Measurements from ENCODE around the gene ARHGEF38. TPM values are rescaled to one million over a fixed set of nuclear protein-coding genes. Genes with fewer than 3 reads are reported as not detected.

The ARHGEF38 gene
- total RNA-seq, 4 donors from 2014 or later: 0.13 to 0.29 TPM; not detected in 2

DNA sequence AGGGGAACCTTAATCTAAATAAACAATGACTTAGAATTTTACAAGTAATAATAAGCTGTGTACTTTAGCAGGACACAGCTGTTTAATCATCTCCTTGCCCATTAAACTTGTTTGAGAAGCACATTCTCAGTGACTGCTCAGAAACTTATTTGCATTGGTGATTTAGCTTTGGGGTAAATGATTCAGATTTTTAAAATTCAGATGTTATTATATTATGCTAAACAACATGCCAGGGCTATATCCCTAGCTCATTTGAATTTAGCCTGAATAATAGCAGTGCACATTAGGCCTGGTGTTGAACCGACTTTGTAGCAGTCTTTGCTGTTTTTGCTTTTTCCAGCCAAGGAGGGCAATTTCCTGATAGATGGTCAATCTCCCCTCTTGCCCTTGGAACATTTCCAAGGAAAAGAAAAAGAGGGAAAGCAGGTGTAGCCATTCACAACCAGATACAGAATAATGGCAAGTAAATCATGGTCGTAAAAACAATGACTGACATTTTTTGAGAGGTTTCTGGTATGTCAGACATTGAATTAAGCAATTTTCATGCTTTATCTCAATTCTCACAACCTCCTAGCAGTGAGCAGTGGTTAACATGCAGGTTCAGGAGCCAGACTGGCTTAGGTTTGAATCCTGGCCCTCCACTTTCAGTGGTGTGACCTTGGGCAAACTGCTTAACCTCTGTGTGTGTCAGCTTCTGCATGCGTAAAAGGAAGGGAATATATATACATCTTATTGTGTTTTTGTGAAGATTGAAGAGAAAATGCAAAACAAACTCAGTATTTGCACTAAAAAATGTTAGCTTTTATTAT, 16.8 kb downstream of the ARHGEF38 start:
- intact Hi-C loops (cut with DNase I): no loop called here
- TF ChIP-seq POLR2A (IDR thresholded peaks at IDR 0.05): no peak
- TF ChIP-seq CTCF (IDR thresholded peaks at IDR 0.05): no peak
- Histone ChIP-seq H3K27ac (no peak overlapping the region), H3K27me3 (no peaks in the 10 kb centered on the region), H3K4me3 (no peak overlapping the region), H3K9me3 (no peaks in the 10 kb centered on the region), H3K36me3 (no peaks in the 10 kb centered on the region), H3K4me1 (no peaks in the 10 kb centered on the region)
- WGBS, 2 donors: 54 to 65% methylated on average over 3 of the region's 3 CpGs
- DNase-seq: no peak

DNA sequence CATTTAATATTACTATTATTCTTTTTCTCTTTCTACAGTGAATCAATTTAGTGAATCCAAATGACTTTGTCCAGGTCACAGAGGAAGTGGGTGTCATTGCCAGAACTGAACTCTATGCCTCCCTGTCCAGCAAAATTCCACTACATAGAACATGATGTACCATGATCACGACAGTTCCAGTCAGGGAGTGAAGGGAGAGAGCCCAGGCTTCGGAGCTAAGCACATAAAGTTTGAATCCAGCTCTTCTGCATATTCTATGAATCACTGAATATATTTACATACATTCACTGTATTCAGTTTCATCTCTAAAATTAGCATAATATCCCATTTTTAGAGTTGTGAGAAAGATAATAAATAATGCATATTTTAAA, 17.4 kb downstream of the ARHGEF38 start:
- WGBS, 2 donors: 75 to 77% methylated on average over 2 of the region's 2 CpGs
- Histone ChIP-seq H3K27ac (no peak overlapping the region), H3K27me3 (no peaks in the 10 kb centered on the region), H3K9me3 (no peaks in the 10 kb centered on the region), H3K36me3 (no peaks in the 10 kb centered on the region), H3K4me1 (no peaks in the 10 kb centered on the region), H3K4me3 (no peak overlapping the region)
- DNase-seq: no peak
- TF ChIP-seq CTCF (IDR thresholded peaks at IDR 0.05) (no peak), POLR2A (IDR thresholded peaks at IDR 0.05) (no peak)
- intact Hi-C loops (cut with DNase I): no loop called here

DNA sequence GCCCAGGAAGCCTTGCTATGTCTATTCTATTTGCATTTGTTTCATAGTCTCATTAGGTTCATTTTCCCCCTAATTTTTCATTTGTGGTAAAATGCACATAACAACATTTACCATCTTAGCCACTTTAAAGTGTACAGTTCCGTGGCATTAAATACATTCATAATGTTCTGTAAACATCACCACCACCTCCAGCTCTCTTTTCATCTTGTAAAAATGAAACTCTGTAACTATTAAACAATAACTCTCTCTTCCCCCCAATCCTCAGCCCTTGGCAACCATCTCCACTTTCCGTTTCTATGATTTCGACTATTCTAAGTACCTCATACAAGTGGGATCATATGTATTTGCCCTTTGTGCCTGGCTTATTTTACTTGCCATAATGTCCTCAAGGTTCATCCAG, 19.9 kb downstream of the ARHGEF38 start:
- Histone ChIP-seq H3K27me3 (no peaks in the 10 kb centered on the region), H3K4me3 (no peak overlapping the region), H3K9me3 (no peaks in the 10 kb centered on the region), H3K4me1 (no peaks in the 10 kb centered on the region), H3K27ac (no peak overlapping the region), H3K36me3 (no peaks in the 10 kb centered on the region)
- TF ChIP-seq CTCF (IDR thresholded peaks at IDR 0.05) (no peak), POLR2A (IDR thresholded peaks at IDR 0.05) (no peak)
- DNase-seq: no peak
- intact Hi-C loops (cut with DNase I): no loop called here
- WGBS, 2 donors: 65 to 68% methylated on average over 3 of the region's 3 CpGs

- Histone ChIP-seq H3K27me3 (no peaks in the 10 kb centered on the region), H3K4me1 (no peaks in the 10 kb centered on the region), H3K36me3 (no peaks in the 10 kb centered on the region), H3K9me3 (no peaks in the 10 kb centered on the region), H3K4me3 (no peak overlapping the region), H3K27ac (no peak overlapping the region)
- DNase-seq: no peak
- 60 to 72% methylated on average over 3 to 4 of the region's 4 CpGs for WGBS, 2 donors
- TF ChIP-seq CTCF (IDR thresholded peaks at IDR 0.05) (no peak), POLR2A (IDR thresholded peaks at IDR 0.05) (no peak)
- intact Hi-C loops (cut with DNase I): no loop called here
These were observed 34.4 kb downstream of the ARHGEF38 start for GRCh38 chr4:105586638-105587328.

DNA sequence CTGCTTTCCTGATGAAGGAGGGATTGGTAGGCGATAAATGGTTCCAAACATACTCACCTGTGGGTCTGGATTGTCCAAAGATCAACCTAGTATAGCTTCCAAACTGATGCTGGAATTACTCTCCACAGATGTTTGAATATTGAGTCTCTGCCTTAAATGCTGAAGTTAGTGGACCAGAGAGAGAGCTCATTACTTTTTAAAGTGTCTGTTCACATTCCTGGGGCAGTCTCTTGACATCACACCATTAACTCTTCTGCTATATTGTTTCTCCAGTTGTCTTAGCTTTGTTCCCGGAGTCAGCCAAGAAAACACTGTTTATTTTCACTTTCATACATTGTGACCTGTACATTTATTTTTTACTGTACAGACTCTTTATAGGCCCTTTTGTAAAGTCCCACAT, 35.4 kb downstream of the ARHGEF38 start:
- WGBS, 2 donors: 75 to 82% methylated on average over 2 of the region's 2 CpGs
- DNase-seq: no peak
- Histone ChIP-seq H3K27ac (no peak overlapping the region), H3K4me3 (no peak overlapping the region), H3K27me3 (no peaks in the 10 kb centered on the region), H3K4me1 (no peaks in the 10 kb centered on the region), H3K9me3 (no peaks in the 10 kb centered on the region), H3K36me3 (no peaks in the 10 kb centered on the region)
- TF ChIP-seq POLR2A (IDR thresholded peaks at IDR 0.05) (no peak), CTCF (IDR thresholded peaks at IDR 0.05) (no peak)
- intact Hi-C loops (cut with DNase I): no loop called here
